ENCODE measurements around the gene CYP2A6. TPM values are rescaled to one million over a fixed set of nuclear protein-coding genes. Genes with fewer than 3 reads are reported as not detected.
"Not testable (repeated sequence)": the region's sequence is repeated elsewhere in the genome, so short reads cannot be mapped to it uniquely, and the experiment has no call there.

CYP2A6 gene
- total RNA-seq, 1 donor from 2014 or later = not detected

GRCh38 chr19:40811478-40812341 is 38.5 kb downstream of the CYP2A6 start:
- ChIA-PET POLR2A (interaction anchor here (0.6 to 1.6 kb wide), 13 partner anchors 9 to 207 kb away, joined by 3 to 9 read pairs (median 5); partner anchors contain the start of genes ACTMAP, EGLN2, NUMBL and RAB4B), CTCF (interaction anchor here (1.2 to 1.7 kb wide), 3 partner anchors 67 to 148 kb away, joined by 3 to 4 read pairs (median 3); partner anchors contain the start of gene COQ8B)
- H3K4me3 Mint-ChIP-seq = peak overlapping the region; percentile 92
- intact Hi-C loops (cut with micrococcal nuclease) = no loop called here
- ATAC-seq (ENCODE audit: low read depth) (no peak), DNase-seq (no peak)
- no peaks in the 10 kb centered on the region for H3K27me3 Mint-ChIP-seq
- H3K4me1 Mint-ChIP-seq = peaks cover 50% of the 10 kb centered on the region
- H3K9me3 Mint-ChIP-seq = no peaks in the 10 kb centered on the region
- no peak overlapping the region for H3K27ac Mint-ChIP-seq
- H3K36me3 Mint-ChIP-seq (ENCODE audit: low read depth) = peaks cover 35% of the 10 kb centered on the region
- TF ChIP-seq, protein P1, sequence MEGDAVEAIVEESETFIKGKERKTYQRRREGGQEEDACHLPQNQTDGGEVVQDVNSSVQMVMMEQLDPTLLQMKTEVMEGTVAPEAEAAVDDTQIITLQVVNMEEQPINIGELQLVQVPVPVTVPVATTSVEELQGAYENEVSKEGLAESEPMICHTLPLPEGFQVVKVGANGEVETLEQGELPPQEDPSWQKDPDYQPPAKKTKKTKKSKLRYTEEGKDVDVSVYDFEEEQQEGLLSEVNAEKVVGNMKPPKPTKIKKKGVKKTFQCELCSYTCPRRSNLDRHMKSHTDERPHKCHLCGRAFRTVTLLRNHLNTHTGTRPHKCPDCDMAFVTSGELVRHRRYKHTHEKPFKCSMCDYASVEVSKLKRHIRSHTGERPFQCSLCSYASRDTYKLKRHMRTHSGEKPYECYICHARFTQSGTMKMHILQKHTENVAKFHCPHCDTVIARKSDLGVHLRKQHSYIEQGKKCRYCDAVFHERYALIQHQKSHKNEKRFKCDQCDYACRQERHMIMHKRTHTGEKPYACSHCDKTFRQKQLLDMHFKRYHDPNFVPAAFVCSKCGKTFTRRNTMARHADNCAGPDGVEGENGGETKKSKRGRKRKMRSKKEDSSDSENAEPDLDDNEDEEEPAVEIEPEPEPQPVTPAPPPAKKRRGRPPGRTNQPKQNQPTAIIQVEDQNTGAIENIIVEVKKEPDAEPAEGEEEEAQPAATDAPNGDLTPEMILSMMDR (IDR thresholded peaks at IDR 0.05) = no peak

- peak overlapping the region; percentile 84 for H3K27ac Mint-ChIP-seq
- CTCF ChIA-PET = interaction anchor here (1.7 kb wide), 1 partner anchor 94 kb away, joined by 4 read pairs; the partner anchor contains the start of gene COQ8B
Measured at GRCh38 chr19:40810649-40811408, 39.4 kb downstream of the CYP2A6 start.

GRCh38 chr19:40810160-40810559 is 40.1 kb downstream of the CYP2A6 start:
- POLR2A ChIA-PET = no interaction called here
- TF ChIP-seq, protein P1 (IDR thresholded peaks at IDR 0.05) = no peak

More at GRCh38 chr19:40810649-40811408, 39.4 kb downstream of the CYP2A6 start:
- Mint-ChIP-seq H3K36me3 (ENCODE audit: low read depth) (peaks cover 41% of the 10 kb centered on the region), H3K4me3 (peak overlapping the region; percentile 92), H3K4me1 (peaks cover 59% of the 10 kb centered on the region)
- intact Hi-C loops (cut with micrococcal nuclease); H3K27me3 Mint-ChIP-seq; H3K9me3 Mint-ChIP-seq: not testable (repeated sequence)
- POLR2A ChIA-PET = interaction anchor here (0.6 to 1.4 kb wide), 5 partner anchors 9 to 170 kb away, joined by 3 to 9 read pairs (median 6); partner anchors contain the start of genes EGLN2, NUMBL and RAB4B
- ATAC-seq (ENCODE audit: low read depth) = peak; percentile 89
- DNase-seq = peak; percentile 58

GRCh38 chr19:40809358-40810086 is 40.7 kb downstream of the CYP2A6 start:
- ChIA-PET POLR2A (interaction anchor here (3.1 kb wide), 1 partner anchor 11 kb away, joined by 14 read pairs; the partner anchor contains the start of gene EGLN2), CTCF (no interaction called here)
- H3K27ac Mint-ChIP-seq = no peak overlapping the region
- TF ChIP-seq, protein P1 (IDR thresholded peaks at IDR 0.05) = no peak
- no peaks in the 10 kb centered on the region for H3K27me3 Mint-ChIP-seq
- H3K4me3 Mint-ChIP-seq = no peak overlapping the region
- ATAC-seq (ENCODE audit: low read depth) = no peak
- no peak for DNase-seq
- intact Hi-C loops (cut with micrococcal nuclease) = no loop called here
- no peaks in the 10 kb centered on the region for H3K9me3 Mint-ChIP-seq
- peaks cover 50% of the 10 kb centered on the region for H3K36me3 Mint-ChIP-seq (ENCODE audit: low read depth)
- H3K4me1 Mint-ChIP-seq = peaks cover 72% of the 10 kb centered on the region

More at GRCh38 chr19:40810160-40810559, 40.1 kb downstream of the CYP2A6 start:
- intact Hi-C loops (cut with micrococcal nuclease) = no loop called here
- peaks cover 44% of the 10 kb centered on the region for H3K36me3 Mint-ChIP-seq (ENCODE audit: low read depth)
- peaks cover 66% of the 10 kb centered on the region for H3K4me1 Mint-ChIP-seq
- H3K27ac Mint-ChIP-seq = no peak overlapping the region
- CTCF ChIA-PET = no interaction called here
- no peak for ATAC-seq (ENCODE audit: low read depth)
- peak overlapping the region; percentile 92 for H3K4me3 Mint-ChIP-seq
- H3K27me3 Mint-ChIP-seq = no peaks in the 10 kb centered on the region
- no peak for DNase-seq
- H3K9me3 Mint-ChIP-seq = no peaks in the 10 kb centered on the region

DNA sequence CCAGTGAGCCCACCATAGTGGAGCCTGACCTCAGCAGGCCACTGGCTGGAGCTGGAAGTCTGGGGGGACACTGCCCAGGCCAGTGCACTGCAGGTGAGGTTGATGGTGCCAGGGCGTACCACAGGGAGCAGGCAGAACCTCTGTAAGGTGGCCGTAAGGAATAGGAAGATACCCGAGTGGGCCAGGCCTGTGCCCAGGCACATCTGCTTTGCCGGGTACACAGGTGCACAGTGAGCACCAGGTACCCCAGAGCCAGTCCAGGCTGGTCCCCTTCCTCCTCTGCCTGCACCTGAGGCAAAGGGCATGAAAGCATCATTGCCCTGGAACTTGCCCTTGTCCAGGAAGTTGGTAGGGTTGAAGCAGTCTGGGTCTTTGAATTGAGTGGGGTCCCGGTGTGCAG is 41.8 kb downstream of the CYP2A6 start:
- H3K4me1 Mint-ChIP-seq = peaks cover 79% of the 10 kb centered on the region
- H3K27ac Mint-ChIP-seq = peak overlapping the region; percentile 68
- TF ChIP-seq, protein P1 (IDR thresholded peaks at IDR 0.05) = no peak
- H3K36me3 Mint-ChIP-seq (ENCODE audit: low read depth) = peaks cover 60% of the 10 kb centered on the region
- ATAC-seq (ENCODE audit: low read depth) (no peak), DNase-seq (no peak)
- intact Hi-C loops (cut with micrococcal nuclease) = no loop called here
- POLR2A ChIA-PET = interaction anchor here (0.6 to 4.6 kb wide), 3 partner anchors 10 to 35 kb away, joined by 6 to 50 read pairs (median 14); partner anchors contain the start of genes EGLN2 and RAB4B
- CTCF ChIA-PET = interaction anchor here (1.4 to 4.2 kb wide), 4 partner anchors 10 to 145 kb away, joined by 4 to 25 read pairs (median 16); partner anchors contain the start of genes EGLN2 and RAB4B
- H3K9me3 Mint-ChIP-seq = no peaks in the 10 kb centered on the region
- no peaks in the 10 kb centered on the region for H3K27me3 Mint-ChIP-seq
- H3K4me3 Mint-ChIP-seq = no peak overlapping the region
